Body of pancreas (tissue), 4 donors: ENCODE data around the gene NACA2. TPM values are rescaled to one million over a fixed set of nuclear protein-coding genes. Genes with fewer than 3 reads are reported as not detected.

Source experiments
- ATAC-seq: fragments of 150-250 bp; one replicate; pipeline ENCODE4 v1.9.1; 2016
- DNase-seq, 4 donors: peaks; one replicate each; pipeline ENCODE4 v3.0.0-alpha.2; 2019
- H3K27ac ChIP-seq, 4 donors: fragments of 200-600 bp; sonication (generic); 1 replicate in 3 of 4; 2 replicates in 1 of 4; pipeline versions ENCODE4 v1.5.1 to v1.6.1; 2016 to 2019; ENCODE audit warnings: mild to moderate bottlenecking in 1 of 4, mixed read lengths in 1 of 4, moderate library complexity in 1 of 4
- H3K27me3 ChIP-seq, 2 donors: fragments of 200-600 bp; sonication (generic); one replicate each; pipeline ENCODE4 v1.6.0; 2016; ENCODE audit warnings: mild to moderate bottlenecking in 1 of 2
- H3K36me3 ChIP-seq, 2 donors: fragments of 200-600 bp; sonication (generic); replicated peaks in 1 of 2; 2 replicates each; pipeline ENCODE4 v1.5.1; 2016; ENCODE audit warnings: low read depth in 2 of 2; ENCODE audit not compliant: insufficient read depth in 1 of 2
- H3K4me1 ChIP-seq: fragments of 200-600 bp; sonication (generic); one replicate; pipeline ENCODE4 v1.6.0; 2016
- H3K4me3 ChIP-seq, 2 donors: fragments of 200-600 bp; sonication (generic); 1 replicate in 1 of 2; 2 replicates in 1 of 2; pipeline ENCODE4 v1.5.1; 2016 to 2019
- H3K9me3 ChIP-seq, 3 donors: fragments of 200-600 bp; sonication (generic); 1 replicate in 2 of 3; 2 replicates in 1 of 3; pipeline ENCODE4 v1.5.1; 2016
- POLR2A ChIP-seq, 3 donors: fragments of 450-650 bp; IDR thresholded peaks; one replicate each; pipeline ENCODE4 v1.6.1; 2016; ENCODE audit warnings: antibody characterized with exemption in 3 of 3, mild to moderate bottlenecking in 2 of 3
- WGBS, 2 donors: methylation state at CpG; one replicate each; pipeline ENCODE4 v1.1.5; 2017; 5-methylcytosine and 5-hydroxymethylcytosine counted together
- intact Hi-C: fragments of 100-400 bp; cut with DNase I; formaldehyde crosslinking; loops from one replicate; pipeline ENCODE4 v1.15.1; 2023
- total RNA-seq, 2 donors: library from RNA; depleted of rRNA; stranded (reverse); fragments of >200 nt; gene quantifications; one replicate each; pipeline ENCODE4 v1.1.0, GENCODE V29; 2016
- TF ChIP-seq, protein P1 (sequence below), 7 experiments: fragments of 450-650 bp in 4 of 7; fragments of 200-600 bp in 3 of 7; sonication (generic) in 3 of 7; IDR thresholded peaks; one replicate each; pipeline ENCODE4 v1.5.1; 2016 to 2019; ENCODE audit warnings: antibody characterized with exemption in 7 of 7

The NACA2 gene
- total RNA-seq, 2 donors from 2014 or later: 1.6 TPM; not detected in 1

DNA sequence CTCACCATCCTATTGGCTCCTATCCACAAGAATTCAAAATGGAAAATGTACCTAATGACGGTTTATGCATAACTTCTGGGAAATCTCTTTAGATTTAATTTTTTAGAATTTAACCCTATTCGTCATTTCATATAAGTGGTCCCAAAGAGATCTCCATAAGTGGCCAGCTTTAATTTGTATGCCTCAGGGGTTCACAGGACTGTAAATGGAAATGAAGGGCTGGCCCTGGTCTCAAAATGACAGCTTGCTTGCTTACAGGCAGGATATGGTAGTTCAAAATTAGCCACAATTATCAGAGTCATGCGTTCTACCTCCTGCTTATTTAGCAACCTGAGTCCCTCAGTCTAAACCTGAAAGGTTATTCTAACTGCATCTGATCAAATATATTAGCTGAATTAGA is 6.6 kb upstream of the NACA2 start:
- 88 to 91% methylated on average over 3 of the region's 3 CpGs for WGBS, 2 donors
- DNase-seq (no peak), ATAC-seq (no peak)
- no peaks in the 10 kb centered on the region for H3K4me1 ChIP-seq
- no peaks in the 10 kb centered on the region for H3K27me3 ChIP-seq
- H3K27ac ChIP-seq: no peak overlapping the region
- H3K4me3 ChIP-seq: no peak overlapping the region
- intact Hi-C loops: no loop called here
- H3K9me3 ChIP-seq: no peaks in the 10 kb centered on the region
- no peak for TF ChIP-seq POLR2A (IDR thresholded peaks at IDR 0.05)
- TF ChIP-seq, protein P1, sequence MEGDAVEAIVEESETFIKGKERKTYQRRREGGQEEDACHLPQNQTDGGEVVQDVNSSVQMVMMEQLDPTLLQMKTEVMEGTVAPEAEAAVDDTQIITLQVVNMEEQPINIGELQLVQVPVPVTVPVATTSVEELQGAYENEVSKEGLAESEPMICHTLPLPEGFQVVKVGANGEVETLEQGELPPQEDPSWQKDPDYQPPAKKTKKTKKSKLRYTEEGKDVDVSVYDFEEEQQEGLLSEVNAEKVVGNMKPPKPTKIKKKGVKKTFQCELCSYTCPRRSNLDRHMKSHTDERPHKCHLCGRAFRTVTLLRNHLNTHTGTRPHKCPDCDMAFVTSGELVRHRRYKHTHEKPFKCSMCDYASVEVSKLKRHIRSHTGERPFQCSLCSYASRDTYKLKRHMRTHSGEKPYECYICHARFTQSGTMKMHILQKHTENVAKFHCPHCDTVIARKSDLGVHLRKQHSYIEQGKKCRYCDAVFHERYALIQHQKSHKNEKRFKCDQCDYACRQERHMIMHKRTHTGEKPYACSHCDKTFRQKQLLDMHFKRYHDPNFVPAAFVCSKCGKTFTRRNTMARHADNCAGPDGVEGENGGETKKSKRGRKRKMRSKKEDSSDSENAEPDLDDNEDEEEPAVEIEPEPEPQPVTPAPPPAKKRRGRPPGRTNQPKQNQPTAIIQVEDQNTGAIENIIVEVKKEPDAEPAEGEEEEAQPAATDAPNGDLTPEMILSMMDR (IDR thresholded peaks at IDR 0.05): no peak
- no peaks in the 10 kb centered on the region for H3K36me3 ChIP-seq

DNA sequence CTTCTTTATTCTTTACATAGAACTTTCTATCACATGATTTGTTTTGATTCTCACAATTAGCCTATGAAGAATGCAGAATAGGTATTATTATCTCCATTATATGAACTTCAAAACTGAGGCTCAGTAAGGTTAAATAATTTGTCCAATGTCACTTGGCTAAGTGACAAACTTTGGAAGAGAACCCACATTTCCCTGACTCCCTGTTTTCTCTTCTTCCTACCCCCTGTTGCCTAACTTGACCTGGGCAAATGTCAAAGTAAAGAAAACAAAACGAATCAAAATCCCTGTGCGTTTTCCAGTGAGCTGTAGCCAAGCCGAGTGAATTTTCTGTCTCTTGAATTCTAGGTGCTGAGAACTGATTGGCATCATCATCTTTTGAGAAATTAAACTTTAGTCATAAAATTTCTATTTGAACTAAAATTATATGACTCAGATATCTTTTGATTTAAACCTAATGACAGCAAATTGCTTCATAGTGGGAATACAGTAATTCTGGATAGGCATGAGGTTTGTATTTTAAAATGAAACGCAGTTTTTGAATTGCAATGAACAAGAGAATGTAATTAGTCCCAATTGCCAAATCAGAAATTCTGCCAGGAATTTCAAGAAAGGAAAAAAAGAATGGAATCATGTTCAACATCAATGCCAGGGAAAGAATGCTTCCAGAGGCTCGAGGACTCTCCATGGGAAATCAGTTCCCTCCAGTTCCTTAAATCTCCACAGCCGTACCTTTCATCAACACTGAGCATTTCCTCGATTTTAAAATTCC is 4.6 kb upstream of the NACA2 start:
- no peak for TF ChIP-seq POLR2A (IDR thresholded peaks at IDR 0.05)
- TF ChIP-seq, protein P1 (IDR thresholded peaks at IDR 0.05): no peak
- Histone ChIP-seq H3K27ac (no peak overlapping the region), H3K27me3 (no peaks in the 10 kb centered on the region), H3K4me3 (no peak overlapping the region), H3K4me1 (no peaks in the 10 kb centered on the region), H3K9me3 (no peaks in the 10 kb centered on the region), H3K36me3 (no peaks in the 10 kb centered on the region)
- DNase-seq: no peak
- no peak for ATAC-seq
- intact Hi-C loops: no loop called here
- 60 to 61% methylated on average over 7 of the region's 7 CpGs for WGBS, 2 donors

DNA sequence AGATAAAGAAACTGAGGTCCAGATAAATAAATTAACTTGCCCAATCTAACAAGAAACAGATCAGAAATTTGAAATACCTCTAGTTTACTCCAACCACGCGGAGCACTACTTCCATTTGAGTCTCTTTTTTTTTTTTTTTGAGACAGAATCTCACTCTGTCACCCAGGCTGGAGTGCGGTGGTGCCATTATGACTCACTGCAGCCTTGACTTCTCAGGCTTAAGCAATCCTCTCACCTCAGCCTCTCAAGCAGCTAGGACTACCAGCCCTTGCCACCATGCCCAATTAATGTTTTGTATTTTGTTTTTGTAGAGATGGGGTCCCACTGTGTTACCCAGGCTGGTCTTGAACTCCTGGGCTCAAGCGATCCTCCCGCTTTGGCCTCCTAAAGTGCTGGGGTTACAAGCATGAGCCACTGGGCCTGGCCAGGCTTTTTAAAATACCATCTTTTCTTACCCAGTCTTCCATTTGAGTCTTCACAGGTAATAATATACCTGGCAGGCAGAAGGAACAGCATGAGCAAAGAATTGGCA is 3.3 kb upstream of the NACA2 start:
- Histone ChIP-seq H3K27me3 (no peaks in the 10 kb centered on the region), H3K27ac (no peak overlapping the region), H3K4me3 (no peak overlapping the region), H3K36me3 (no peaks in the 10 kb centered on the region), H3K4me1 (no peaks in the 10 kb centered on the region), H3K9me3 (no peaks in the 10 kb centered on the region)
- TF ChIP-seq POLR2A (IDR thresholded peaks at IDR 0.05): no peak
- TF ChIP-seq, protein P1 (IDR thresholded peaks at IDR 0.05): no peak
- no peak for DNase-seq
- ATAC-seq: no peak
- intact Hi-C loops: no loop called here
- 90 to 91% methylated on average over 5 of the region's 5 CpGs for WGBS, 2 donors

DNA sequence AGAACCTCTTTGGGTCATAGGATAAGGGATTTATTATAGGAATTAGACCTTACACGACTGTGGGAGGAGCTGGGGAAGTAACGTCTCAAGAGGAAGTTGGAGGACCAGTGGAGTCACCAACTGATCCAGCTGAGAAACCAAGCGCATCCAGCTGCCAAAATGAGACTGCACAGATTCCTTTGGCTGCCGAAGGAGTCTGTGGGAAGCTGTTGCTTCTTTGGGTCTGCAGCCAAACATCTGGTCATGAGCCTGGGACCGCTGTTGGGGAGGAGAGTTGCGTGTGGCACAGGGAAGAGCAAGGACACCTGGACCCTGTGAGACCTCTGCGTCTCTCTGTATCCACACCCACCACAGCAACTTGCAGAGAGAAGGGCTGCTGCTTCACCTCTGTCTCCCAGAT is 2.4 kb upstream of the NACA2 start:
- H3K27me3 ChIP-seq: no peaks in the 10 kb centered on the region
- 59 to 63% methylated on average over 6 to 7 of the region's 7 CpGs for WGBS, 2 donors
- no peaks in the 10 kb centered on the region for H3K9me3 ChIP-seq
- TF ChIP-seq, protein P1 (IDR thresholded peaks at IDR 0.05): no peak
- no peak for TF ChIP-seq POLR2A (IDR thresholded peaks at IDR 0.05)
- DNase-seq: no peak
- ATAC-seq: no peak
- H3K4me3 ChIP-seq: no peak overlapping the region
- no peak overlapping the region for H3K27ac ChIP-seq
- intact Hi-C loops: no loop called here
- no peaks in the 10 kb centered on the region for H3K36me3 ChIP-seq
- H3K4me1 ChIP-seq: no peaks in the 10 kb centered on the region

DNA sequence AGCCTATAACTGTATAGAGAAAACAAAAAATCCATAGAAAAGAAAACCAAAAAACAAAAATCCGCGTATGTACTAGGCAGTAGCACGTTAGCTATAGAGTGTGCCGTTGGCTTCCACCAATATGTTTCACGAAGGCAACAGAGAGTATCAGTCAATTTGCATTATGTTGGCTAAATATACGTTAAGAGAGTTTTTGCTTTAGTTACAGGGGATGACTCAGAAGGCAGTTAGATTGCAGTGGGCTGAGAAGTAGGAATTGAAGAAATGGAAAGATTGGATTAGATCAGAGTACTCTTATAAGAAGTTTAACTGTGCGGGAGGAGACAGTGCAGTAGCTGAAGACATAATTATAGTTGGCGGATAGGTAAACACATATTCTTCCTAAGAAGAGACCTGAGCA is 911 bp upstream of the NACA2 start:
- H3K4me1 ChIP-seq: no peaks in the 10 kb centered on the region
- 91 to 92% methylated on average over 8 of the region's 8 CpGs for WGBS, 2 donors
- ATAC-seq (no peak), DNase-seq (no peak)
- H3K4me3 ChIP-seq: no peak overlapping the region
- H3K27ac ChIP-seq: no peak overlapping the region
- H3K27me3 ChIP-seq: no peaks in the 10 kb centered on the region
- intact Hi-C loops: no loop called here
- H3K36me3 ChIP-seq: no peaks in the 10 kb centered on the region
- H3K9me3 ChIP-seq: no peaks in the 10 kb centered on the region
- TF ChIP-seq, protein P1 (IDR thresholded peaks at IDR 0.05): no peak
- TF ChIP-seq POLR2A (IDR thresholded peaks at IDR 0.05): no peak
